ENCODE data around the gene NTN1. TPM values are rescaled to one million over a fixed set of nuclear protein-coding genes. Genes with fewer than 3 reads are reported as not detected.

Gene NTN1
- polyA plus RNA-seq, 1 donor: 4.4 TPM

DNA sequence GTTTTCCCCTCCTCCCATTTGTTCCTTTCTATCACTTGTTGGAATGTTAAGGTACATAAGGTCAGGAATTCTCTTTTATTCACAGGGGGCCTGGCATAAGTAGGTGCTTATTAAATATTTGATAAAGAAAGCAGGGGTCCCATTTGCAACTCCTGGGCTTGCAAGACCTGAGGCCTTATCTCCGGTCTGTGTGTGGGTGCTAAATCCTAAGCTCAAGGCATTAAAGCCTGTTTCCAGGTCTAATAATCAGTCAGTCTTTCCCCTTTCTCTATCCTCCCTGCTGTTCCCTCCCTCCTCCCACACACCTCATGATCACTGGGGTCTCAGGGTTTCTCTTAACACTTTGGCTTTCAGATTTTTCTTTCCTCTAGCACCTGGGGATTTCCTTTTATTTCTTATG lies 17.1 kb downstream of the NTN1 start:
- DNase-seq: no peak

DNA sequence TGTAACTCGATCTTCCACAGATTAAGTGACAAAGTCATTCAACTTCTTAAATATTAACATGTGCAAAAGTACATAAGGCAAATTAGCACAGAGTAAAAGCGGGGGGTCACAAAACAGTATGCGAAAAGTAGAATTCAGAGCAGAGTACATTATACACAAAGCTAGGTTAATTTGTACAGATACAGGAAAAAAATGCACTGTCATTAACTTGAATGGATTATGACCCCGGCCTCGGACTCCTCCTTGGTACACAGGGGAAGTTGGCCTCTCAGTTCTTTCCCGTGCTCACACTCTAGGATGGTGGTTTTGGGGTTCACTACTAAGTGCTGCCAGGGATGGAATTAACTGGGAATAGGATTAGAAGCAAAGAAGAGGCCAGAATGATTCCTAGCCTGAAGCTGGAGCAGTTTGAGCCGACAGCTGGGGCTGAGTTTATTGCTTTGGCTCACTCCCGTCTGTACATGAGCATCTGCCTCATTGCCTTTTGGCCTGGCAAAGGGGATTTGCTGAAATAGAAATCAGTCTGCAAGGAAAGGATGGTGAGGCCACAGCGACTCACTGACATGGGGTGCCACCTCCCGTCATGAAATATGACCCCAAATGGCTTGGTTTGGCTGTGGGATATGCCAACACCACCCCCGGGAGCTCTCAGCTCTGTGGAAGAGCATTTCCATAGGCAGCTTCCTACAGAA lies 23.6 kb downstream of the NTN1 start:
- peak; percentile 53 for DNase-seq

DNA sequence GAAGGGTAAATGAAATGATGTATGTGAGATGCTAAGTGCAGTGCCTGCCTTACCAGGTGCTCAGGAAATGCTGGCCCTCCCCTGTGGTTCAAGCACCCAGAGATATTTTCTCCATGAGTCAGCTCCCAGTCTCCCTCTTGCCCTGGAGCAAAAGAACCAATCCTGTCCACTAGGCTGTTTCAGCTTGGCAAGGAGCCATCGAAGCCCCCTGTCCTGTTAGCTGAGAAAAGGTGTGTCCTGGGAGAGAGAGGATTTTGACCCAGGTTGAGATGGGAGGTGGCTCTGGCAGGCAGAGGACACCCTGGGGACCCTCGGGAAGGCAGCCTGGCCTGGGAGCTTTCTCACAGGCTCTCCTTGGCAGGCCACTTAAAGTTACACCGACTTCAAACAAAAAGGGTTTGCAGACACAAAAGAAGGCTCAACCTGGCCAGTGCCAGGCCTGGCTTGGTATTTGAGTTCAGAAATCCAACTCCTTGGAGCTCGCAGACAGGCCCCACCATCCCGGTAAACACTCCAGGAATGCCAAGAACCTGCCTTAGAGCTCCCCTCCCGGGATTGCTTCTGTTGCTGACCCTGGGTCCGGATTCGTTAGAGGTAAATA lies 29.6 kb downstream of the NTN1 start:
- no peak for DNase-seq

DNA sequence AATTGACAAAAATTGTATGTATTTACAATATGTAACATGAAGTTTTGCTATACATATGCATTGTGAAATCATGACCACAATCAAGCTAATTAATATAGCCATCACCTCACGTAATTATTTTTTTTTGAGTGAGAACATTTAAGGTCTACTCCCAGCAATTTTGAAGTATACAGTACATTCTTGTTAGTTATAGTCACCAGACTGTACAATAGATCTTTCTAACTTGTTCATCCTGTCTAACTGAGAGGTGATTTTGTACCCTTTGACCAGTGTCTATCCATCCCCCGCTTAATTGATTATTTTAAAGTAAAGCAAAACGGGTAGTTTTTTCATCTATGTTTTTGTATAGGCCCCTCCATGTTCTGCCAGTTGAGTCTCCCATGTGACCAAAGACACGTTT lies 30.3 kb downstream of the NTN1 start:
- no peak for DNase-seq

DNA sequence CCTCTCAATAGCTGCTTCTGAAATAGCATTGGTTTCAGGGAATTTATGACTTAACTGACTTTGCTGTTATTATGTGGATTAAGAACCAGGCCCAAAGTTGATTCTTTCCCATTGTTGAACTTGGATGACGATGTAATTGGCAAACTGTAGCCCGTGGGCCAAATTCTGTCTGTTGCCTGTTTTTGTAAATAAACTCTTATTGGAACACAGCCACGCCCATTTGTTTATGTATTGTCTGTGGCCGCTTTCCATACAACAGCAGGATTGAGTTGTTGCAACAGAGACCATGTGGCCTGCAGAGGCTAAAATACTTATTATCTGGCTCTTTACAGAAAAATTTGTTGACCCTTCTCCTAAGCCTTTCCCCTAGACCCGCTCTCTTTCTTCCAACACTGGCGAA lies 31.6 kb downstream of the NTN1 start:
- DNase-seq: no peak

DNA sequence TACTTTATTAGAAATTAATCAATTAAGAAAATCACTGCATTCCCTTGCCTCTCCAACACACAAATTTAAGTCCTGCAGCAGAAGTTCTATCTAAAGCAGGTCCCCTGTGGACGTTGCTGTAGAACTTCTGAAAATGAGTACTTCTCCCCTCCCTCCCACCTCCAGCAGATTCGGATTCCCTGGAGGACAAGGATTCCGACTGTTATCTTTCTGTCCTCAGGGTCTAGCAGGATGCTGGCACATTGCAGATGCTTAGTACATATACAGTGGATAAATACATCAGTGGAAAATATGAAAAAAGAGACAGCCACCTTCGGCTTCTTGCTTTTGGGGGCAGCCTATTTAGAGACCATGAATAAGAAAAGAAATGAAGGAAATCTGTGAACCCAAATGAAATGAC lies 32.1 kb downstream of the NTN1 start:
- DNase-seq: no peak

DNA sequence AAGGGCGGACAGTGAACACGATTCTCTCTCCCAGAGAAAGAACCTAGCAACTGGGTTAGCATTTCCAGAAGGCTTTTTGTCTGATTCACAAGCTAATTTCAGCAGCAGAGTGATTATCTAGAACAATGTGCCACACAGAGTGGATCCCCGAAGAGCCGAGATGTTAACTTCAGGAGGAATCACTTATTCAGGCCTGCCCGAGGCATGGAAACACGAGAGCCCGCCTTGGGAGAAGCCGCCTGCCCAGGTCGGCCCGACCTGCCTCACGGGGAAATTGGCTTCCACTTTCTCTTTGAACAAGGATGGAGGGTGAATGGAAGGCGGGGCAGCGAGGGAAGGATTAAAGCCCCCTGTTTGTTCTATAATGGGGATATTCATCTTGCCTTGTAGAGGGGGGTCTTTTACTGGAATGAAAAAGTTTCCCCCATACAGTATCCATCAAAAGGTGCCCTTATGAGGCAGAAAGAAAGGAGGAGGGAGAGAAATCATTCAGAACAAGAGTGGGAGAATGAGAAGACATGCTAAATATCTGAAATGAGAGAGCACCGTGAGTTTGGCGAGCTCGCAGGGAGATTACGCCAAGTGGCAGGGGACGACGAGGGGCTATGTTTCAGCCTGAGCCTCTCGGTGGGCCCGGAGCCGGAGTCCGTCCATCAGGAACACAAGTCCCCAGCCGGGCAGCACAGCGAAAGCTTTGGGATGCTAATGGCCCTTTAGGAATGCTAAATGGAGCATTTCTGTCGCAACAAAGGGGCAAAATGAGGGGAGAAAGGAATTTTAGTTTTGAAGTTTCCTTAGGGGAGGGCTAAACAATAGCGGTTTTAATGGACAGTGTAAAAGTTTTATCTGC lies 33.0 kb downstream of the NTN1 start:
- no peak for DNase-seq

DNA sequence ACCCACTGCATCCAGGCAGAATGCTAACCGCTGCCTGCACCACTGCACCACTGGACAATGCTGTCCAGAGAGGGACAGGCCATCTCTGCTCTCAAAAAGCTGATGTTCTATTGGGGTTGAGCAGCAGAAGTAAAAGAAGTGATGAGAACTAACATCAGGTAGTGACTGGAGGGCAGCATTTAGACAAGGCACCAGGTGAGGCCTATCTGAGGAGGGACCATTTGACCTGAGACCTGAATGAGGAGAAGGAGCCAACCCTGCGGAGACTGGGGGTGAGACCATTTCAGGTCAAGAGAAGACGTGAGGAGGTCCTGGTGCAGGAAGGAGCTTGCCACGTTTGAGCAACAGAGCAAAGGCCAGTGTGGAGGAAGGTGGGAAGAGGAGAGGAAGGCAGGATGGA lies 34.0 kb downstream of the NTN1 start:
- no peak for DNase-seq

DNA sequence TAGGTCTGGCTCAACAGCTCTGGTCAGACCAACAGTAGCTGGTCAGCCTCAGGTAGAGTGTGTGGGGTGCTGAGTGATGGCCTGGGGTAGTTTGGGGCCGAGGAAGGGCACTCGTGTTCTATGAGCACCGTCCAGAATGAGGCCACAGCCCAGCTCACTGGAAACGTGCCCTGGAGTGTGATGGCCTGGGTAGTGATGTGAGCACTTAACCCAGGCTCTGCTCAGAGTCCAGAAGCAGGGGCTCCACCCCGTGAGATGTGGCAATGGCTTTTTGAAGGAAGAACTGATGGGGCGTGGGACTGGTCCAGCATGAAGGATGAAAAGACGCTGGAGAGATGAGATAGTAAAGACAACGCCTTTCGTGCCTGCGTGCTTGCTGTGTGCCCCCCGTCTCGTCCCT lies 35.3 kb downstream of the NTN1 start:
- no peak for DNase-seq

DNA sequence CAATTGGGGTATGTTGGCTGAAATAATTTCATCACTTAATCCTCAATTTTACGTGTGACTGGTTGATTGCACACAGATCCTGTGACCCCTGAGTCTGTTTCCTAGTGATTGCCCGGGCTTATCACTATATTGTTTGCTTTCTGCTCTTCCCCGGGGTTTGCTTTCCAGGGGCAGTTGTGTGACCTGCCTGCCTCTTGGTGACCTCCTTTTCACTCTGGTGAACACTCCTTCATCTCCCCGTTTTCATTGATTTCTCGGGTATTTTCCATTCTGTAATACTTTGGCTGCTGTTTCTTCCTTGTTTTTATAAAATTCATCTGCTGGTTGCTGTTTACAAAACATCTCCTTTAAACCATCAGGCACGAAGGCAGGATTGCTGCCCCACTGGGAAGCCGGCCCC lies 36.0 kb downstream of the NTN1 start:
- no peak for DNase-seq

DNA sequence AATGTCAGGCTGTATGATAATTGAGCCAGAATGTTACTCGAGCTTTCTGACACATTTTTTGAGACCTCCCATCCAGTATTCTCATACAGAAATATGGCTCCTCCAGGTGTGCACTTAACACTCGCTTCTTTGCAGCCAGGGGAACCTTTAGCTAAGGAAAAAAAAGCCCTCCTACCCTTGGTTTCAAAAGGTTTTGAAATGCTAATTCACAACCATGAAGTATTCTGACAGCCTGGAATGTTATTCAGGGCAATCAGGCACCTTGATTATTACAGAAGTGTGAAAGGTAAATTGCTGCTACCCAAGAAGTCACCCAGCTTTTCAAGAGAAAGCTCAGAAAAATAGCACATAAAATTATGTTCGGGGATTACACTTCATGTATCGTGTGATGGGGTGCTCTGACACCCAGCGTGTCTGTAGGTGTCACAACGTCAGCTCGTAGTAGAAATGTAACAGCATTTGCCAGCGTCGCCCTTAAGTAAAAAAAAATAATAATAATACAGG lies 41.1 kb downstream of the NTN1 start:
- DNase-seq: no peak

DNA sequence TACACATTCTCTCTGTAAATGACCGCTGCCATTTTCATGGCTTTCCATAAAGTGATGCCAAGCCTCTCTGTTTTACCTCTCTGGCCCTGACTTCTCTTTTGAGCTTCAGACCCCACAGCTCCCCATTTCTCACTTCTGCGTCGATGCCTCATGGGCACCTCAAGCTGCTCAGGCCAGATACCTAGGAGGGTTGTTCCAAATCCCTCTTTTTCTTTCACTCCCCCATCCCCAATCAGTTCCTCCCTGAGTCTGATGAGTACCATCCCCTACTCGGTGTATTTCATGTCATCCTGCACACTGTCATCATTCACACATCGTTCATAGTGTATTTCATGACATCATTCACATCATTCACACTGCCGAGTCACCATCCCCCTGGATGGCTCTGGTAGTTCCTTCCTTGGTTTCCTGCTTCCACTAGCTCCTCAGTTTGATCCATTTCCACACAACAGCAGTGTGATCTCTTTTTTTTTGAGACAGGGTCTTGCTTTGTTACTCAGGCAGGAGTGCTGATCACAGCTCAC lies 43.1 kb downstream of the NTN1 start:
- DNase-seq: no peak

DNA sequence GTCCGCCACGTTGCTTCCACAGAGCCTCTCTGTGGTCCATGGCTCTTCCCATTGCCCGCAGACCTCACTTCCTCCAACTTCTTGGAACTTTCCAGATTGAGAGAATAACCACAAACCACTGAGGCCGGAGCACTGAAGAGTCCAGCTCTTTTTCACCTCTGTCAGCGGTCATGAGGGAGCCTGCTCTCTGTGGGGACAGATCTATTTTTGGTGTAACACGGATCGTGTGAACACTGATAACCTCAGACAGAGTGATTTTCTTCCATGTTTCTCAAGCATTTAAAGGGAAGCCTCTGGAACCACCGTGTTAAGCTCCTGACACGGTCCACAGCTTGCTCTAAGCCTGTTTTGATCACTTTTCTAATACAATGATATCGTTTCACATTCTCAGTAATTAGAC lies 49.7 kb downstream of the NTN1 start:
- no peak for DNase-seq

DNA sequence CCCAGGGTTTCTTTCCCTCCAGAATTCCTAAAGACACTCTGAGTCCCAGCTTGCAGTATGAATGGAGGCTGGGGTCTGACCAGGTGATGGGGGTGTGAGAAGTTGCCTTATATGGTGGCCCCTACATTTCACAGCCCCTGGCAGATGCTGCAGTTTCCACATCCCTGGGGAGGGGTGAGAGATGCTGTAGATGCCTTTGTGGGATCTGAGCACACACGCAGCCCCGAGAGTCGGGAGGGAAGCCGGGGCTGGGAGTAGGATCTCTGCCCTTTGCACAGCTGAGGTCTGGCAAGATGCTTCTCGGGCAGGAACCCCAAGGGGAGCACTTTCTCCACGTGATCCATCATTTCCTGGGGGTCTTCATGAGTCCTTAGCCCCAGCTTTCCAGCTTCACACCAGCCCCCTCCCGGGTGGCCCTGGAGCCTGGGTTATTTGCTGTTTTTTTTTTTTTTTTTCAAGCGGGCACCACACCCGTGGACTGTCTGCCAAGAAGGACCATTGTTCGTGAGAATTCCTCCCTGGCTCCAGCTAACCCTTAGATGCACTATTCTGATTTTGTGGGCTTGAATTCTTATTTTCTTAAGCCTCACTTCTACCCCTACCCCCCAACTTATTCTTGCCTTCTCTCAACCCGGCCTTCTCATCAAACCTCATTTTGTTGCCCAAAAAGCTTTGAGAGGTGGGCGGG lies 50.6 kb downstream of the NTN1 start:
- no peak for DNase-seq

DNA sequence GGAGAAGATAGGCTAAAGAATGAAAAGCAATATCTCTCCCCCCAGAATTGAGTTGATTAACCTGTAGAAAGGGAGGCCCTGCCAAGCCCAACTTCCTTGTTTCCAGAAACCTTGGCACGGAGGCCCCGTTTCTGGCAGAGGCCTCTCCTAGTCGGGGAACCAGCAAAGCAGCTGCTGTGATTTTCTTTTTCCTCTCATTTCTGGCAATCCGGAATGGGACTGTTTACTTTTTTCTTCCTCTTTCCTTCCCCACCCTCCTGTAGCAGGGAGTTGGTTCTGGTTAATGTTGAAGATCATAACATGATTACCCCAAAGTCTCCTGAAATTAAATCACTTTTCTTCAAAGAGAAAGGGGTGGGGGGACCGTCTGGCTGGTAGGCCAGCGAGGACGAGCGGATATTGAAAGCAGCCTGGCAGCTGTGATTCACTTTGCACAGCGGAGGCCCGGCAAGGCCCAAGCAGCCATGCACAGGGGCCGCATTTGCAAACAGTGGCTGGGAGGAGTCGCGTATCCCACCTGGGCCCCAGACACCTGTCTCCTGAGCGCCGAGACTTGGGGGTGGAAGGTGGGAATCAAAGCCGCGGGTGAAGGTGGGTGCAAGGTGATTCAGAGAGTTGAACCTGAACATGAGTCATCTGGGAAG lies 51.5 kb downstream of the NTN1 start:
- peak; percentile 75 for DNase-seq

DNA sequence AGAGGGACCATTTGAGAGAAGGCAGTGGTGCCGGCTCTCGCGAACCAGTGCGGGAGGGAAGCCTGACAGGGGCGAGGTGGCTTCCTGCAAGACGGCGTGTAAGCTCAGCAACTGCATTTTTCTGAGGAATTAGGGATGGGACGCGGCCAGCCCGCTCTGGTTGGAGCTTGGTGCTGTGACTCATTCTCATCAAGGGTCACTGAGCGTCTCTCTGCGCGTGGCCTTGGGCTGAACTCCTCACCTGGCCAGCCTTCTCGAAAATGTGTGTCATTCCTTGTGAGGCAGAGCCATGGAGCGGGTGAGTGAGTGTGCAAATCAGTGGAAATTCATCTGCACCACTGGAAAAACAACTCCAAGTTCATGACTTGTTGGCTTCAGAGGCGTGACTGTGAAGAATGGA lies 52.8 kb downstream of the NTN1 start:
- DNase-seq: peak; percentile 63

DNA sequence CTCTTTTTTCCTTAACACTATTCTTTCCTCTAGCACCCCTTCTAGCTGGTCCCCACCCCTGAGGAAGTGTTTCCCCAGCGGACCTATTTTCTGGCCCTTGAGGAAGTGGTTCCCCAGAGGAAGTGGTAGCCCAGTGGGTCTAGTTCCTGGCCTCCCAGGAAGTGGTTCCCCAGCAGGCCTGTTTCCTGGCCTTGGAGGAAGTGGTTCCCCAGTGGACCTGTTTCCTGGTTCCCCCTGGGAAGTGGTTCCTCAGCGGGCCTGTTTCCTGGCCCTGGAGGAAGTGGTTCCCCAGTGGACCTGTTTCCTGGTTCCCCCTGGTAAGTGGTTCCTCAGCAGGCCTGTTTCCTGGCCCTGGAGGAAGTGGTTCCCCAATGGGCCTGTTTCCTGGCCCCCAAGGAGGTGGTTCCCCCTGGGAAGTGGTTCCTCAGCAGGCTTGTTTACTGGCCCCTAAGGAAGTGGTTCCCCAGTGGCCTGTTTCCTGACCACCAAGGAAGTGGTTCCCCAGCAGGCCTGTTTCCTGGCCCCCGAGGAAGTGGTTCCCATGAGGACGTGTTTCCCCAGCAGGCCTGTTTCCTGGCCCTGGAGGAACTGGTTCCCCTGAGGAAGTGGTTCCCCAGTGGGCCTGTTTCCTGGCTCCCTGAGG lies 58.3 kb downstream of the NTN1 start:
- DNase-seq: no peak

DNA sequence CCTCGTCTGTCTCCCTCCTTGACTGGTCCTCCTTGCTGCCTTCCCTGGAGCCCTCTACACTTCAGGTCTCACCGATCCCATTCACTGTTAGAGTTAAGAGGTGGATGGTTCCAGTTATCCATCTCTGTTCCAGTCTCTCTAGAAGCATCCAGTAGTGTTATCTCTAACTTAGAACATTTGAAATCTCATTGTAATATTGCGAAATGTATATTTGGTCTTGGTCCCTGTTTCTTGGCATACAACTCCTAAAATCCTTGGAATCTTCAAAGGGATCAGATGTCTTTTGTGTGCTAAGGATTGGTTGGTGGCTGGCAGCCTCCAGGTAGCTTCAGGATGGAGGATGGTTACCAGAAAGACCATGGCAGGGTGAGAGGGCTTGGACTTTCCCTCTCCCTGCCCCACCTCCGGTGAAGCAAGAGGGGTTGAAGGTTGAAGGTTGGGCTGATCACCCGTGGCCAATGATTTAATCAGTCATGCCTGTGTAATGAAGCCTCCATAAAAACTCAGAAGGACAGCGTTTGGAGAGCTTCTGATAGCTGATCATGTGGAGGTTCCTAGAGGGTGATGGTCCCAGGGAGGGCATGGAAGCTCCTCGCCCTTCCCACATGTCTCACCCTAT lies 59.1 kb downstream of the NTN1 start:
- no peak for DNase-seq

DNA sequence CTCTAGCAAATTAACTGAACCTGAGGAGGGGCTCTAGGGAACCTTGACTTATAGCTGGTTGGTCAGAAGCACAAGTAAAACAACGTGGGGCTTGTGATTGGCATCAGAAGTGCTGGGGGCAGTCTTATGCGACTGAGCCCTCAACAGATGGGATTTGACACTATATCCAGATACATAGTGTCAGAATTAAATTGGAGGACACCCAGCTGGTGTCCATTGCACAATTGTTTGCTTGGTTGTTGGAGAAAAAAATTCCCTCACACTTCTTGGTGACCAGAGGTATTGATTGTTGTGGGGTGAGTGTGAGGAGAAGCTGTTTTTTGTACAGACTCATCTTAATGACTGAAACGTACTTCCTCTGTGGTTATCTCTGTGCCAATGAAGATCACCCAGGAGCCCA lies 59.7 kb downstream of the NTN1 start:
- no peak for DNase-seq

DNA sequence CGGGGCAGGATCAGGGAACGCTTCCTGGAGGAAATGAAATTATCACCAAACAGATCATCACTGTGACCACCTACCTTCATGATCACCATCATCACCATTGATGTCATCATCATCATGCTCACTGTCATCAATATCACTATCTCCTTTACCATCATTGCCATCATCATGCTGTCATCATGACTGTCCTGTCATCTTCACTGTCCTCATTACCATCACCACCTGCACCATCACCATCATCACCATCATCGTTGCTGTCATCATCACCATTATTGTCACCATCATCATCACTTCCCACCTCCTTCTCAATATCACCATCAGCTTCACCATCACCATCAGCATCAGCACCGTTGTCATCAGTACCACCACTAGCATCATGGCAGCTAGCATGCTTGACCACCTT lies 65.3 kb downstream of the NTN1 start:
- no peak for DNase-seq

DNA sequence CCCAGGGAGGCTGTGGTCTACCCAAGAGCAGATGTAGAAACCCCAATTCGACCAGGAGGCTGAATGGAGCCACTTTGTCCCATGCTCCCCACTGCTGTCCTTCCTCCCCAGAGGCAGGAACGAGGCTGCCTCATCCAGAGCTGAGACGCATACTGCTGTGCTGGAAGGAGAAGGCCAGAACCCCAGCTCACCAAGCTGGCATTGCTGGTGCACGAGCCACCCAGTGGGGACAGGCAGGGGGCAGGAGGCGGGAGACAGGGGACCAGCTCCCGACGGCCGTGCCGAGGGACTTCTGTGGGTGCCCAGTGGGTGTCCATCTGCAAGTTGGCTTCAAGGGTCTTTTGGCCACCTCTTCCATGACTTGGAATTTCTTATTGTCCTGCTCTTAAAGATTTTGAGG lies 66.6 kb downstream of the NTN1 start:
- DNase-seq: no peak

Data from hindlimb muscle (tissue), 1 donor.